ENCODE results near the gene ZRANB2. TPM values are rescaled to one million over a fixed set of nuclear protein-coding genes. Genes with fewer than 3 reads are reported as not detected.
A peak's percentile ranks its signal among the peaks of the same experiment; 100 is the strongest.

The ZRANB2 gene, protein sequence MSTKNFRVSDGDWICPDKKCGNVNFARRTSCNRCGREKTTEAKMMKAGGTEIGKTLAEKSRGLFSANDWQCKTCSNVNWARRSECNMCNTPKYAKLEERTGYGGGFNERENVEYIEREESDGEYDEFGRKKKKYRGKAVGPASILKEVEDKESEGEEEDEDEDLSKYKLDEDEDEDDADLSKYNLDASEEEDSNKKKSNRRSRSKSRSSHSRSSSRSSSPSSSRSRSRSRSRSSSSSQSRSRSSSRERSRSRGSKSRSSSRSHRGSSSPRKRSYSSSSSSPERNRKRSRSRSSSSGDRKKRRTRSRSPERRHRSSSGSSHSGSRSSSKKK
- total RNA-seq (10 to 100 TPM; 24.6 to 56.6 (median 52.9) TPM), polyA plus RNA-seq (10 to 100 TPM; 36.3 to 47.7 TPM)
- long read RNA-seq, donor 1, transcript ZRANB2-201 (11 exons, 2,821 nt), result minor isoform, 17 of 84 reads
- long read RNA-seq, donor 1, transcript ZRANB2-202 (10 exons, 3,078 nt), result major isoform, 31 of 84 reads
- long read RNA-seq, donor 1, partial matches to known transcripts, result 19 of 84 reads
- long read RNA-seq, donor 1, other reads (novel, unspliced or antisense), result 15 of 84 reads
- long read RNA-seq, donor 2, transcript ZRANB2-202 (10 exons, 3,078 nt), result major isoform, 59 of 147 reads
- long read RNA-seq, donor 2, transcript ZRANB2-201 (11 exons, 2,821 nt), result minor isoform, 33 of 147 reads
- long read RNA-seq, donor 2, partial matches to known transcripts, result 34 of 147 reads
- long read RNA-seq, donor 2, other reads (novel, unspliced or antisense), result 20 of 147 reads
- long read RNA-seq, donor 3, transcript ZRANB2-202 (10 exons, 3,078 nt), result minor isoform, 22 of 64 reads
- long read RNA-seq, donor 3, transcript ZRANB2-201 (11 exons, 2,821 nt), result major isoform, 23 of 64 reads
- long read RNA-seq, donor 3, partial matches to known transcripts, result 11 of 64 reads
- long read RNA-seq, donor 3, other reads (novel, unspliced or antisense), result 8 of 64 reads

DNA sequence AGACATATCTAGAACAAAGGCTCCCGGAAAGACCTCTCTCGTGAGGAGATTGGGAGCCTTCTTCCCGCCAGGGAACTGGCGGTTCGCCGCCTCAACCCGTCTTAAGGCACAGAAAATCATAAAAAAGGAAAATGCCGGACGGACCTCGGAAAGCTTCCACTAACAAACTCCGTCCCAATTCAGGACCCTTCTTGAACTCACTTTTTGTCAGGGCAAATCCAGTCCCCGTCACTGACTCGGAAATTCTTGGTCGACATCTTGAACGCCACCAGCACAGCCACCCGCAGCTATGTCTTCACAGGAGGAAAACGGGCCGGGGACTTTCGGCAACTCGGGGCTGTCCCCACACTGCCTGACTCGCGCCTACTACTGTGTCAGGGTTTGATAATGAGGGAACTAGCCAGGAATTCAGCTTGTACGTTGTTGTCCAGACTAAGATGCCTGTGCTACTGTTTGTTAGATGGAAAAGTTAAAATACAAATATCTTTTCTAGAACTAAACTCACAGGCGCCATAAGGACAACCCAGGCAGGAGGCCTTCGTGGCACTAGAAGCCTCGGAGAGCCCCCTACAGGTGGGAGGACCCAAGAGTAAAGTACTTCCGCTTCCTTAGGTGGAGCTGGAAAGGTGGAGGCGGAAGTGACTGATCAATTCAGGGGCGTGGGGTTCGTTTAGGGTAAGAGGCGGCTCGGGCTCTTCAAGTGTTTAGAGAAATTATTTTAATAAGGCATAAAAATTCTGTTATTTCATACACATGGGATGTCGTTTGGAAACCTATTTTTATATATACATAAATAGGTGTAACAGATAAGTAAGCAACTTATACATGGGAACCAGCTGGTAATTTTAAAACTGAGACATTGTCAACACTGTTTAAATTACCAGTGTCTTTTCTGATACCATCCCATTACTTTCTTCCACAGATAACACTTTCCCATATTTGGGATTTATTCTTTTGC lies at the start of gene ZRANB2:
Gene ZRANB2 (minus strand): TSS at position 297 of the 958 bp plus-strand sequence. CDS start 40 bp downstream, at position 257.
- DNase-seq (peak; percentile 90 to 95 (median 92)), ATAC-seq (peak; percentile 97 to 99 (median 98))
- Histone ChIP-seq H3K36me3 (peaks cover 0 to 28% (median 24%) of the 10 kb centered on the region in 9 donors), H3K9me3 (no peaks in the 10 kb centered on the region), H3K27me3 (peaks cover 0 to 3% (median 0%) of the 10 kb centered on the region in 9 donors), H3K27ac (peak within 1 kb of the TSS; percentile 54 to 97 (median 90)), H3K4me3 (peak within 1 kb of the TSS; percentile 68 to 92 (median 84)), H3K4me1 (peaks cover 0 to 31% (median 18%) of the 10 kb centered on the region in 12 donors)
- TF ChIP-seq, protein P1, sequence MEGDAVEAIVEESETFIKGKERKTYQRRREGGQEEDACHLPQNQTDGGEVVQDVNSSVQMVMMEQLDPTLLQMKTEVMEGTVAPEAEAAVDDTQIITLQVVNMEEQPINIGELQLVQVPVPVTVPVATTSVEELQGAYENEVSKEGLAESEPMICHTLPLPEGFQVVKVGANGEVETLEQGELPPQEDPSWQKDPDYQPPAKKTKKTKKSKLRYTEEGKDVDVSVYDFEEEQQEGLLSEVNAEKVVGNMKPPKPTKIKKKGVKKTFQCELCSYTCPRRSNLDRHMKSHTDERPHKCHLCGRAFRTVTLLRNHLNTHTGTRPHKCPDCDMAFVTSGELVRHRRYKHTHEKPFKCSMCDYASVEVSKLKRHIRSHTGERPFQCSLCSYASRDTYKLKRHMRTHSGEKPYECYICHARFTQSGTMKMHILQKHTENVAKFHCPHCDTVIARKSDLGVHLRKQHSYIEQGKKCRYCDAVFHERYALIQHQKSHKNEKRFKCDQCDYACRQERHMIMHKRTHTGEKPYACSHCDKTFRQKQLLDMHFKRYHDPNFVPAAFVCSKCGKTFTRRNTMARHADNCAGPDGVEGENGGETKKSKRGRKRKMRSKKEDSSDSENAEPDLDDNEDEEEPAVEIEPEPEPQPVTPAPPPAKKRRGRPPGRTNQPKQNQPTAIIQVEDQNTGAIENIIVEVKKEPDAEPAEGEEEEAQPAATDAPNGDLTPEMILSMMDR (IDR thresholded peaks at IDR 0.05), result peak; percentile 40 to 87 (median 72)
- peak in 1 of 2 donors; percentile 37 for TF ChIP-seq POLR2A (IDR thresholded peaks at IDR 0.05)
- intact Hi-C loops (cut with DNase I), result no loop called here
- WGBS, 4 donors, result 0 to 1% (median 0%) methylated on average over 33 of the region's 33 CpGs

DNA sequence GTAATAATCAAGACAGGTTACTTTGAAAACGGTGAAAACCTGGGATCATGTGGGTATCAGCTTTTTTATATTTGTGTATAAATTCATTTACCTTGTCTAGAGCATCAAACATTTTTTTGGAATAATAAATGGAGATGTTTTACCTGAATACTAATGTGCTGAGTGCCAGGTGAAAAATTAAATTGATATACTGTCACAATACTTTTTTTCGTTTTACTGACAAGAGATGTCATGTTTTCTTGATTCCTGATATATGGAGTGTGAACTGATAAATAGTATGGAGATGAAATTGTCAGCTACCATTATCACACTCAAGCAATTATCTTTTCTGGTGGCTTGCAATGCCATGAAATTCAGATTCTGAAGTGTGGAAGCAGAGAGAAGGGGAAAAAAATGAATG lies 47.2 kb upstream of the ZRANB2 start:
- H3K27me3 ChIP-seq, result no peaks in the 10 kb centered on the region
- 68 to 73% (median 71%) methylated on average over 2 of the region's 2 CpGs for WGBS, 4 donors
- TF ChIP-seq, protein P1 (IDR thresholded peaks at IDR 0.05), result no peak
- TF ChIP-seq POLR2A (IDR thresholded peaks at IDR 0.05), result no peak
- H3K36me3 ChIP-seq, result no peaks in the 10 kb centered on the region
- H3K9me3 ChIP-seq, result peaks cover 0 to 85% (median 34%) of the 10 kb centered on the region in 12 donors
- ATAC-seq (no peak), DNase-seq (no peak)
- intact Hi-C loops (cut with DNase I), result no loop called here
- H3K27ac ChIP-seq, result no peak overlapping the region
- no peaks in the 10 kb centered on the region for H3K4me1 ChIP-seq
- H3K4me3 ChIP-seq, result no peak overlapping the region

DNA sequence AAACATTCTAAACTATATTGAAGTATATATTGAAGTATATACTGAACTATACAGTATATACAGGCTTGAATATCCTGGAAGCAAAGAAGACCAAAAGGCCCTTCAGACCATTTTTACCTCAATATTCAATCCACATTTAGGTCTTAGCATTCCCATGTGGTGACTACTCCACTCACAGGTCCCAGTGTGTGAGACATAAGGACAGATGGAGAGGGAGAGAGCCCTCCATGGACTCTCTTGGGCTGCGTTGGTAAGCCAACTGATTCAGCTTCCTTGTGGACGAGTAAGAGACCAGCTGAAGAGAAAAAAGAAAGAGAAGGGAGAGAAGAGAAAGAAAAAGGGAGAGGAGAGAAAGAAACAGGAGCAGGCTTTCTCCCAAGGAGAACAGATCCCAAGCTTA lies 37.3 kb upstream of the ZRANB2 start:
- no peak overlapping the region for H3K4me3 ChIP-seq
- DNase-seq (no peak), ATAC-seq (no peak)
- no peak overlapping the region for H3K27ac ChIP-seq
- no peaks in the 10 kb centered on the region for H3K4me1 ChIP-seq
- TF ChIP-seq, protein P1 (IDR thresholded peaks at IDR 0.05), result no peak
- TF ChIP-seq POLR2A (IDR thresholded peaks at IDR 0.05), result no peak
- intact Hi-C loops (cut with DNase I), result no loop called here
- peaks cover 0 to 12% (median 0%) of the 10 kb centered on the region in 12 donors for H3K9me3 ChIP-seq
- WGBS, 4 donors, result 57 to 69% (median 65%) methylated on average over 2 of the region's 2 CpGs
- H3K27me3 ChIP-seq, result no peaks in the 10 kb centered on the region
- no peaks in the 10 kb centered on the region for H3K36me3 ChIP-seq
